Neutrophil (primary cell): ENCODE measurements around the gene KDM1B.
A peak's percentile ranks its signal among the peaks of the same experiment; 100 is the strongest.

ENCODE experiments used
- H3K27ac ChIP-seq: fragments of 200-600 bp; sonication (generic); 2 replicates; pipeline ENCODE4 v1.5.1; 2016; ENCODE audit warnings: mild to moderate bottlenecking, moderate library complexity
- H3K27me3 ChIP-seq: fragments of 200-600 bp; sonication (generic); 2 replicates; pipeline ENCODE4 v1.6.0; 2016; ENCODE audit warnings: mild to moderate bottlenecking
- H3K36me3 ChIP-seq: fragments of 200-600 bp; sonication (generic); 2 replicates; pipeline ENCODE4 v1.5.1; 2017
- H3K4me1 ChIP-seq, 2 experiments: fragments of 200-600 bp in 1 of 2; sonication (generic) in 1 of 2; 1 replicate in 1 of 2; 2 replicates in 1 of 2; pipeline versions ENCODE4 v1.5.1 to v1.6.1; 2013 to 2016; ENCODE audit warnings: low read depth in 1 of 2, low read length in 1 of 2, mild to moderate bottlenecking in 1 of 2, moderate library complexity in 1 of 2; ENCODE audit not compliant: control insufficient read depth in 1 of 2, insufficient read depth in 1 of 2
- H3K4me3 ChIP-seq, 2 experiments: fragments of 200-600 bp in 1 of 2; sonication (generic) in 1 of 2; 1 replicate in 1 of 2; 2 replicates in 1 of 2; pipeline ENCODE4 v1.5.1; 2013 to 2016; ENCODE audit warnings: low read depth in 1 of 2, low read length in 1 of 2, mild to moderate bottlenecking in 1 of 2, moderate library complexity in 1 of 2
- H3K9me3 ChIP-seq: fragments of 200-600 bp; sonication (generic); 2 replicates; pipeline ENCODE4 v1.5.1; 2016
- TF ChIP-seq, protein P1 (sequence below): fragments of 200-600 bp; sonication (generic); IDR thresholded peaks from 2 replicates; pipeline ENCODE4 v1.5.1; 2016; ENCODE audit warnings: antibody characterized with exemption

KDM1B gene

DNA sequence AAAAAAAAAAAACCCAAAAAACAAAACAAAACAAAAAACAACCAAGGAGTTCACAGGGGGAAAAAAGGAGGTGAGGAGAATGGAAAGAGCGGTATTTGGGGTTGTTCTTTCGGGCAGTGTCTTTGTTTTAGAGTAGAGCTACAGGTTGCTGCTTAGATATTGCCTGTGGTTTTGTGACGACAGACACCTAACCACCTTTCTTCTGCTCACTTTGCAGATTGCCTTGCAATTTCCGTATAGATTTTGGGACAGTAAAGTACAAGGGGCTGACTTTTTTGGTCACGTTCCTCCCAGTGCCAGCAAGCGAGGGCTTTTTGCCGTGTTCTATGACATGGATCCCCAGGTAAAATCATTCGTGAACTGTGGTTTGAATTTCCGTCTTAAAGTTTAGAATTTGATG lies 58.2 kb downstream of the KDM1B start:
- Histone ChIP-seq H3K36me3 (peaks cover 87% of the 10 kb centered on the region), H3K9me3 (no peaks in the 10 kb centered on the region), H3K27ac (peak overlapping the region; percentile 88), H3K4me3 (no peak overlapping the region), H3K4me1 (peaks cover 21 to 31% of the 10 kb centered on the region in 2 experiments), H3K27me3 (no peaks in the 10 kb centered on the region)
- TF ChIP-seq, protein P1, sequence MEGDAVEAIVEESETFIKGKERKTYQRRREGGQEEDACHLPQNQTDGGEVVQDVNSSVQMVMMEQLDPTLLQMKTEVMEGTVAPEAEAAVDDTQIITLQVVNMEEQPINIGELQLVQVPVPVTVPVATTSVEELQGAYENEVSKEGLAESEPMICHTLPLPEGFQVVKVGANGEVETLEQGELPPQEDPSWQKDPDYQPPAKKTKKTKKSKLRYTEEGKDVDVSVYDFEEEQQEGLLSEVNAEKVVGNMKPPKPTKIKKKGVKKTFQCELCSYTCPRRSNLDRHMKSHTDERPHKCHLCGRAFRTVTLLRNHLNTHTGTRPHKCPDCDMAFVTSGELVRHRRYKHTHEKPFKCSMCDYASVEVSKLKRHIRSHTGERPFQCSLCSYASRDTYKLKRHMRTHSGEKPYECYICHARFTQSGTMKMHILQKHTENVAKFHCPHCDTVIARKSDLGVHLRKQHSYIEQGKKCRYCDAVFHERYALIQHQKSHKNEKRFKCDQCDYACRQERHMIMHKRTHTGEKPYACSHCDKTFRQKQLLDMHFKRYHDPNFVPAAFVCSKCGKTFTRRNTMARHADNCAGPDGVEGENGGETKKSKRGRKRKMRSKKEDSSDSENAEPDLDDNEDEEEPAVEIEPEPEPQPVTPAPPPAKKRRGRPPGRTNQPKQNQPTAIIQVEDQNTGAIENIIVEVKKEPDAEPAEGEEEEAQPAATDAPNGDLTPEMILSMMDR = no peak

DNA sequence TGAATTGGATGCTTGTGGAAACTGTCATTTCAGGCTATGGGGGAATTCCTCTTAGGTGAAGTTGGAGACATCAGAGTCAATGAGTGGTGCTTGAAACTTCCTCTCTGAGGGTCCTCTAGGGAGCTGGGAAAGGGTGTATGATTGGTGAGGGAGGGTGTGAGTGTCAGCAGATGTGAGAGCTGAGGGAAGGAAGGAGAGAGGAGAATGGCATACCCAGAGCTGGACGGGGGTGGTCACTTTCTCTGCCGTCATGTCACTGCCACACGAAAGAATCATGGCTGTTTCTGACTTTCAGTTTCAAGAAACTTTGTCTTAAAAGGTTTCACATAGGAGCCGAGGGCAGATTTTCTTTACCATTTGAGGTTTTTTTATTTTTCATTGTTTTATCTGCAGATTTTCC lies 58.8 kb downstream of the KDM1B start:
- H3K9me3 ChIP-seq = no peaks in the 10 kb centered on the region
- H3K27ac ChIP-seq = peak overlapping the region; percentile 88
- no peaks in the 10 kb centered on the region for H3K27me3 ChIP-seq
- TF ChIP-seq, protein P1 = no peak
- peaks cover 88% of the 10 kb centered on the region for H3K36me3 ChIP-seq
- H3K4me1 ChIP-seq = peaks cover 21 to 31% of the 10 kb centered on the region in 2 experiments
- H3K4me3 ChIP-seq = no peak overlapping the region

DNA sequence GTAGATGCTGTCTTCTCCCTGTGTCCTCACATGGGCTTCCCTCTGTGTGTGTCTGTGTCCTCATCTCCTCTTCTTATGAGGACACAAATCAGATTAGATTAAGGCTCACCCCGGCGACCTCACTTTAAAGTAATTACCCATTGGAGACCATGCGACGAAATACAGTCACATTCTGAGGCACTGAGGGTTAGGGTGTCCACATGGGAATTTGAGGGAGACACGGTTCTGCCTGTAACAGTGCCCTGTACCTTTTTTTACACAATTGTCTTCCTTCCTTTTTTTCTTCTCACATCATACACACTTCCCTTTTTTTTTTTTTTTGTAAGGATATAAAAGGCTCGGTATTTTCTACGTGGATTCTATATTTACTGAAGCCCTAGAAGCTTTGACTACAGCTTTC lies 60.2 kb downstream of the KDM1B start:
- peak overlapping the region; percentile 88 for H3K27ac ChIP-seq
- H3K4me3 ChIP-seq = peak overlapping the region; percentile 2 to 28
- H3K27me3 ChIP-seq = no peaks in the 10 kb centered on the region
- no peaks in the 10 kb centered on the region for H3K9me3 ChIP-seq
- peaks cover 21 to 31% of the 10 kb centered on the region in 2 experiments for H3K4me1 ChIP-seq
- TF ChIP-seq, protein P1 = no peak
- H3K36me3 ChIP-seq = peaks cover 90% of the 10 kb centered on the region

DNA sequence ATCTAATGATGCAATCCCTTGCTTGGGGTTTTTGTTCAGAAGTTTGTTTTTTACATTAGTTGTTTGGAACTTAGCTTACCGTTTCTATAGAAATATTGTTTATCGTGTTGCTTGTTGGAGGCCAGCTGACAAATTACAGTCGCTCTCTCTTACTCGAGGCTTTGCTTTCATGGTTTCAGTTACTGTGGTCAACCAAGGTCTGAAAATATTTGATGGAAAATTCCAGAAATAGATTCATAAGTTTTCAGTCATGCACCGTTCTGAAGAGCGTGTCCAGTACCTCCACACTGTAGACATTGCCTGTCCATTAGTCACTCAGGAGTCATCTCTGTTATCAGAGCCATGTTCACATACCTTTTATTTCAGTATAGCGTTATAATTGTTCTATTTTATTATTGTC lies 61.2 kb downstream of the KDM1B start:
- H3K4me1 ChIP-seq = peaks cover 21 to 31% of the 10 kb centered on the region in 2 experiments
- no peaks in the 10 kb centered on the region for H3K9me3 ChIP-seq
- no peak overlapping the region for H3K4me3 ChIP-seq
- no peaks in the 10 kb centered on the region for H3K27me3 ChIP-seq
- H3K27ac ChIP-seq = peak overlapping the region; percentile 88
- TF ChIP-seq, protein P1 = no peak
- peaks cover 90% of the 10 kb centered on the region for H3K36me3 ChIP-seq

DNA sequence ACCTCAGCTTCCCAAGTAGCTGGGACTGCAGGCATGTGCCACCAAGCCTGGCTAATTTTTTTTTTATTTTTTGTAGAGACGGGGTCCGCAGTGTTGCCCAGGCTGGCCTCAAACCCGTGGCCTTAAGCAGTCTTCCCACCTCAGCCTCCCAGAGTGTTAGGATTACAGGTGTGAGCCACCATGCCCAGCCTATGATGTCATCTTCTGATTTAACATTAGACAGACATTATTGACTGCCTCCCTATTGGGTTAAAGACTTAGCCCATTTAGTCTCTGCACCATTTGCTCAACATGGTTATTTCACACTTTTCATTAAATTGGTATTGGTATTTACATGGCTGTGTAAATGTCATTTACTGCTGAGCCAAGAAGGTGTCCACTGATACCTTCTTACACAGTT lies 63.0 kb downstream of the KDM1B start:
- no peaks in the 10 kb centered on the region for H3K27me3 ChIP-seq
- peaks cover 21 to 31% of the 10 kb centered on the region in 2 experiments for H3K4me1 ChIP-seq
- no peak overlapping the region for H3K4me3 ChIP-seq
- H3K9me3 ChIP-seq = no peaks in the 10 kb centered on the region
- H3K36me3 ChIP-seq = peaks cover 90% of the 10 kb centered on the region
- TF ChIP-seq, protein P1 = no peak
- no peak overlapping the region for H3K27ac ChIP-seq

DNA sequence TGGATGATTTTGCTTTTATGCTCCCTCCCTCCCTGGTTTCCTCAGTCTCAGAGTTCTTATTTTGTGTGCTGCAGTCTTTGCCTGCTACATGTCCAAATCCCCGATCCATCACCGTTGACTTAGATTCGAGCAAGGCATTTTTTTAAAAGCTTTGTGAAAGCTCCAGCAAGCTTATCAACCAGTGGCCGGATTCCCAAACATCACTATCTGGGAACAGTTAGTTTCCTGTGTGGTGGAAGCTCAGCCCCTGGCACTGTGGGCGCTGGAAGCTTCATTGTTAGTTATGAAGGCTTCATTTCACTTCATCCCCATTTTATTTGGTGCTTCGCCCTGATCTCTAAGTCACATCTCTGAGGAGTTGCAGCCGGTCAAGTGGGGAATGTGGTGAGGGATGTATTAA lies 64.4 kb downstream of the KDM1B start:
- TF ChIP-seq, protein P1 = no peak
- H3K4me3 ChIP-seq = no peak overlapping the region
- H3K9me3 ChIP-seq = no peaks in the 10 kb centered on the region
- no peak overlapping the region for H3K27ac ChIP-seq
- H3K27me3 ChIP-seq = no peaks in the 10 kb centered on the region
- H3K36me3 ChIP-seq = peaks cover 93% of the 10 kb centered on the region
- peaks cover 18 to 19% of the 10 kb centered on the region in 2 experiments for H3K4me1 ChIP-seq
